Endothelial cell of umbilical vein (primary cell): ENCODE measurements around the gene SLC28A1. TPM values are rescaled to one million over a fixed set of nuclear protein-coding genes. Genes with fewer than 3 reads are reported as not detected.

Experiments used
- BruUV-seq: library from RNA; stranded (reverse); fragments of 400-500 nt; replicated peaks from 2 replicates; lab custom pipeline; 2021; lab: Mats Ljungman, UMichigan
- CTCF ChIA-PET: fragments of 300-600, 350-600 bp; sonication (Branson Sonifier 250); formaldehyde crosslinking; loops from one replicate; lab custom pipeline; 2021; ENCODE audit warnings: antibody characterized with exemption, inconsistent platforms; lab: Charles Lee
- POLR2A ChIA-PET: fragments of 300-600, 350-600 bp; sonication (Branson Sonifier 250); formaldehyde crosslinking; loops from one replicate; lab custom pipeline; 2021; ENCODE audit warnings: antibody characterized with exemption, inconsistent platforms; lab: Charles Lee
- DNase-seq: peaks from one replicate; pipeline ENCODE4 v3.0.0-alpha.2; 2011; ENCODE audit warnings: low read depth, low spot score
- FAIRE-seq: peaks from 2 replicates; lab custom pipeline; 2011; peaks lifted over from hg19 to GRCh38; lab: Jason Lieb, UNC
- H2AFZ ChIP-seq: 2 replicates; pipeline ENCODE4 v1.6.0; 2012; ENCODE audit warnings: low read depth, low read length, control low read depth, inconsistent platforms
- H3K27ac ChIP-seq: 2 replicates; pipeline ENCODE4 v1.5.1; 2011; ENCODE audit warnings: low read depth, mild to moderate bottlenecking, control low read depth, low read length, moderate library complexity; ENCODE audit not compliant: insufficient read depth
- H3K27me3 ChIP-seq, 2 experiments: 2 replicates each; pipeline versions ENCODE4 v1.6.0 to v1.6.1; 2011; ENCODE audit warnings: low read length in 2 of 2, mixed read lengths in 1 of 2; ENCODE audit not compliant: control insufficient read depth in 2 of 2, insufficient read depth in 2 of 2
- H3K36me3 ChIP-seq, 2 experiments: 2 replicates in 1 of 2; 3 replicates in 1 of 2; pipeline ENCODE4 v1.5.1; 2011; ENCODE audit warnings: low read length in 2 of 2, mild to moderate bottlenecking in 1 of 2, moderate library complexity in 1 of 2; ENCODE audit not compliant: control insufficient read depth in 2 of 2, insufficient read depth in 2 of 2; ENCODE audit errors: extremely low read depth in 1 of 2
- H3K4me1 ChIP-seq: 3 replicates; pipeline ENCODE4 v1.5.1; 2011; ENCODE audit warnings: mild to moderate bottlenecking, low read length; ENCODE audit not compliant: control insufficient read depth, insufficient read depth; ENCODE audit errors: extremely low read depth
- H3K4me2 ChIP-seq: 2 replicates; pipeline ENCODE4 v1.6.1; 2011; ENCODE audit warnings: low read length, control low read depth, mixed read lengths; ENCODE audit not compliant: insufficient read depth
- H3K4me3 ChIP-seq, 3 experiments: fragments of 200-600 bp in 1 of 3; sonication (generic), shearing (Covaris generic) in 1 of 3; replicated peaks in 1 of 3; 2 replicates each; pipeline ENCODE4 v1.5.1; 2011 to 2016; ENCODE audit warnings: control low read depth in 3 of 3, low read length in 3 of 3, mild to moderate bottlenecking in 2 of 3, inconsistent platforms in 1 of 3, low read depth in 1 of 3, moderate library complexity in 1 of 3; ENCODE audit not compliant: insufficient read depth in 1 of 3
- H3K79me2 ChIP-seq: 2 replicates; pipeline ENCODE4 v1.6.0; 2012; ENCODE audit warnings: low read length, inconsistent platforms; ENCODE audit not compliant: control insufficient read depth, insufficient read depth
- H3K9ac ChIP-seq: replicated peaks from 2 replicates; pipeline ENCODE3; 2011; ENCODE audit warnings: low read length, control low read depth; ENCODE audit not compliant: insufficient read depth; ENCODE audit errors: extremely low read depth
- H3K9me1 ChIP-seq: replicated peaks from 3 replicates; pipeline ENCODE4 v1.6.0; 2011; ENCODE audit warnings: mild to moderate bottlenecking, low read length; ENCODE audit not compliant: control insufficient read depth, insufficient read depth; ENCODE audit errors: extremely low read depth
- H3K9me3 ChIP-seq: replicated peaks from 2 replicates; pipeline ENCODE4 v1.5.1; 2012; ENCODE audit warnings: low read length, inconsistent platforms; ENCODE audit not compliant: control insufficient read depth, insufficient read depth
- H4K20me1 ChIP-seq: replicated peaks from 2 replicates; pipeline ENCODE3; 2011; ENCODE audit warnings: mild to moderate bottlenecking, low read length; ENCODE audit not compliant: control insufficient read depth, insufficient read depth; ENCODE audit errors: extremely low read depth
- FOS ChIP-seq: IDR thresholded peaks from 2 replicates; pipeline ENCODE4 v1.6.1; 2011; ENCODE audit warnings: mild to moderate bottlenecking, low read length, moderate library complexity, borderline replicate concordance; ENCODE audit not compliant: insufficient read depth
- GATA2 ChIP-seq: IDR thresholded peaks from 2 replicates; pipeline ENCODE4 v1.7.0; 2011; ENCODE audit warnings: low read depth, mild to moderate bottlenecking, moderate library complexity, mixed read lengths, low read length; ENCODE audit not compliant: insufficient read length, insufficient read depth
- JUN ChIP-seq: IDR thresholded peaks from 2 replicates; pipeline ENCODE4 v1.6.1; 2011; ENCODE audit warnings: borderline replicate concordance, low read depth; ENCODE audit not compliant: insufficient read length, insufficient read depth
- MAX ChIP-seq: IDR thresholded peaks from 2 replicates; pipeline ENCODE4 v1.6.1; 2011; ENCODE audit not compliant: insufficient read depth, insufficient read length
- MYC ChIP-seq: IDR thresholded peaks from one replicate; pipeline ENCODE4 v1.6.1; 2011; ENCODE audit warnings: mild to moderate bottlenecking, low read depth, low read length
- POLR2A ChIP-seq: IDR thresholded peaks from 2 replicates; pipeline ENCODE4 v1.6.1; 2012; ENCODE audit warnings: low read depth, mild to moderate bottlenecking, control low read depth, low read length
- POLR2AphosphoS5 ChIP-seq: IDR thresholded peaks from 2 replicates; pipeline ENCODE4 v1.6.1; 2012; ENCODE audit warnings: low read depth, mild to moderate bottlenecking, control low read depth, low read length, moderate library complexity; ENCODE audit not compliant: insufficient read depth
- dilution Hi-C: fragments of 300-500 bp; cut with MboI; formaldehyde crosslinking; loops from one replicate; pipeline ENCODE4 v1.15.0; 2019; ENCODE audit warnings: low sequenced_read_pairs; ENCODE audit not compliant: extremely low pct_ligation_motif_present
- intact Hi-C: fragments of 100-400 bp; cut with micrococcal nuclease; formaldehyde crosslinking; loops from one replicate; pipeline ENCODE4 v1.10.0; 2022
- polyA plus RNA-seq, 4 experiments: library from polyadenylated mRNA; depleted of rRNA in 3 of 4; stranded (reverse) in 3 of 4; unstranded in 1 of 4; fragments of >200 nt; gene quantifications; 2 replicates each; pipeline versions ENCODE4 v1.2.1 to v1.2.3, GENCODE V29; 2011 to 2012; ENCODE audit warnings: missing spikeins in 1 of 4
- total RNA-seq: library from RNA; stranded (reverse); gene quantifications from 2 replicates; pipeline ENCODE4 v1.2.3, GENCODE V29; 2021
- TF ChIP-seq, protein P1 (sequence below), 2 donors: IDR thresholded peaks; 1 replicate in 1 of 2; 2 replicates in 1 of 2; pipeline ENCODE4 v1.5.1; 2011; ENCODE audit warnings: low read length in 2 of 2, mild to moderate bottlenecking in 2 of 2, moderate library complexity in 2 of 2, control low read depth in 1 of 2, inconsistent platforms in 1 of 2, low read depth in 1 of 2; ENCODE audit not compliant: insufficient read depth in 1 of 2; ENCODE audit errors: extremely low read depth in 1 of 2

The SLC28A1 gene
- total and polyA plus RNA-seq, 2 donors (not counting 3 experiments of a cell fraction or from before 2014, with no cell fraction given): not detected

DNA sequence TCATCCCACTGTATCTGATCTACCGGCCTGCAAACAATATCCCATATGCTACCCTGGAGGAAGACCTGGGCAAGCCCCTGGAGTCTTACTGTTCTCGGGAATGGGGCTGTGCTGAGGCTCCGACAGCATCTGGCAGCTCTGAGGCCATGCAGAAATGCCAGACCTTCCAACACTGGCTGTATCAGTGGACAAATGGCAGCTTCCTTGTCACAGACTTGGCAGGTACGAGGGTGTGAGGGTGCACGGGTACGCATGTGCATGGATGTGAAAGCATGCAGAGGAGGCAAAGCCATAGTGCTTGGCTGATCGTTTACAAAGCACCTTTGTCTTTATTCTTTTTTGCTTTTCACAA is 20.0 kb upstream of the SLC28A1 start:
- POLR2A ChIA-PET: no interaction called here
- Histone ChIP-seq H3K4me3 (no peak overlapping the region), H3K27me3 (no peaks in the 10 kb centered on the region), H3K9me3 (no peaks in the 10 kb centered on the region), H3K36me3 (peaks cover 0 to 38% of the 10 kb centered on the region in 2 experiments), H3K4me2 (no peak overlapping the region), H3K4me1 (no peaks in the 10 kb centered on the region), H4K20me1 (no peaks in the 10 kb centered on the region), H3K9ac (no peak overlapping the region), H3K27ac (no peak overlapping the region), H3K9me1 (no peaks in the 10 kb centered on the region), H2AFZ (no peak overlapping the region), H3K79me2 (no peaks in the 10 kb centered on the region)
- intact Hi-C loops: no loop called here
- BruUV-seq: no TSS peak
- FAIRE-seq: no peak
- no peak for DNase-seq
- CTCF ChIA-PET: interaction anchor here (1.1 to 3.8 kb wide), 6 partner anchors 12 to 276 kb away, joined by 3 to 15 read pairs (median 4); no protein-coding TSS in a partner anchor
- dilution Hi-C loops: no loop called here
- no peak for TF ChIP-seq POLR2AphosphoS5
- no peak for TF ChIP-seq POLR2A
- TF ChIP-seq, protein P1, sequence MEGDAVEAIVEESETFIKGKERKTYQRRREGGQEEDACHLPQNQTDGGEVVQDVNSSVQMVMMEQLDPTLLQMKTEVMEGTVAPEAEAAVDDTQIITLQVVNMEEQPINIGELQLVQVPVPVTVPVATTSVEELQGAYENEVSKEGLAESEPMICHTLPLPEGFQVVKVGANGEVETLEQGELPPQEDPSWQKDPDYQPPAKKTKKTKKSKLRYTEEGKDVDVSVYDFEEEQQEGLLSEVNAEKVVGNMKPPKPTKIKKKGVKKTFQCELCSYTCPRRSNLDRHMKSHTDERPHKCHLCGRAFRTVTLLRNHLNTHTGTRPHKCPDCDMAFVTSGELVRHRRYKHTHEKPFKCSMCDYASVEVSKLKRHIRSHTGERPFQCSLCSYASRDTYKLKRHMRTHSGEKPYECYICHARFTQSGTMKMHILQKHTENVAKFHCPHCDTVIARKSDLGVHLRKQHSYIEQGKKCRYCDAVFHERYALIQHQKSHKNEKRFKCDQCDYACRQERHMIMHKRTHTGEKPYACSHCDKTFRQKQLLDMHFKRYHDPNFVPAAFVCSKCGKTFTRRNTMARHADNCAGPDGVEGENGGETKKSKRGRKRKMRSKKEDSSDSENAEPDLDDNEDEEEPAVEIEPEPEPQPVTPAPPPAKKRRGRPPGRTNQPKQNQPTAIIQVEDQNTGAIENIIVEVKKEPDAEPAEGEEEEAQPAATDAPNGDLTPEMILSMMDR (IDR thresholded peaks at IDR 0.05; ENCODE audit: extremely low read depth in 1 of 2, insufficient read depth in 1 of 2, low read depth in 1 of 2, low read length in 2 of 2): no peak
- TF ChIP-seq MAX: no peak
- TF ChIP-seq FOS: no peak
- TF ChIP-seq MYC: no peak
- no peak for TF ChIP-seq JUN
- TF ChIP-seq GATA2: no peak
